GM19193 (cell line): ENCODE data around the gene WDR77.

Experiments
- POLR2A ChIP-seq: IDR thresholded peaks from 4 replicates; pipeline ENCODE4 v1.6.1; 2011; ENCODE audit not compliant: insufficient read depth, insufficient read length; ENCODE audit errors: extremely low read depth

Gene WDR77

DNA sequence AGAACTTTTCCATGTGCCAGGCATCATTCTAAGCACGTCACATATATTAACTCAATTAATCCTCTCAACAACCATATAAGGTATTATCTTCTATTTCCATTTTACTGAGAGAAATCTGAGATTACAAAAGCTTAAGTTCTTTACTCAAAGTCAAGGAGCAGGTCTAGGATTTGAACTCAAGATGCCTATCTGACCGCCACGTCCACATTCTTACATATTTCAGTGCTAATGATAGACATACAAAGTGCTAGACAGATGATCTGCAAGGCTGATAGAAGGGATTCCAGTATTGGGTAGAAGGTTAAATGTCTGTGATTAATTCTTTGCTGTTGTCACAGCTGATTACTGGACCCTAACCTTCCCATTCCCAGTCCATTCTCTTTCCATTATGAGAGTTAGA is 4.7 kb upstream of the WDR77 start:
- no peak for TF ChIP-seq POLR2A

GRCh38 chr1:111452581-111452980 is 3.5 kb upstream of the WDR77 start:
- TF ChIP-seq POLR2A, result no peak

GRCh38 chr1:111450185-111450584 is 1.1 kb upstream of the WDR77 start:
- no peak for TF ChIP-seq POLR2A

- no peak for TF ChIP-seq POLR2A
Measured at GRCh38 chr1:111449703-111450017, 604 bp upstream of the WDR77 start.

- no peak for TF ChIP-seq POLR2A
Measured at GRCh38 chr1:111448482-111448917, 556 bp downstream of the WDR77 start.

- TF ChIP-seq POLR2A, result no peak
Measured at GRCh38 chr1:111446967-111447892, 1.8 kb downstream of the WDR77 start.

GRCh38 chr1:111446546-111446945 is 2.5 kb downstream of the WDR77 start:
- TF ChIP-seq POLR2A, result no peak

GRCh38 chr1:111444031-111444430 is 5.0 kb downstream of the WDR77 start:
- no peak for TF ChIP-seq POLR2A

- no peak for TF ChIP-seq POLR2A
Measured at GRCh38 chr1:111442457-111442856, 6.6 kb downstream of the WDR77 start.

DNA sequence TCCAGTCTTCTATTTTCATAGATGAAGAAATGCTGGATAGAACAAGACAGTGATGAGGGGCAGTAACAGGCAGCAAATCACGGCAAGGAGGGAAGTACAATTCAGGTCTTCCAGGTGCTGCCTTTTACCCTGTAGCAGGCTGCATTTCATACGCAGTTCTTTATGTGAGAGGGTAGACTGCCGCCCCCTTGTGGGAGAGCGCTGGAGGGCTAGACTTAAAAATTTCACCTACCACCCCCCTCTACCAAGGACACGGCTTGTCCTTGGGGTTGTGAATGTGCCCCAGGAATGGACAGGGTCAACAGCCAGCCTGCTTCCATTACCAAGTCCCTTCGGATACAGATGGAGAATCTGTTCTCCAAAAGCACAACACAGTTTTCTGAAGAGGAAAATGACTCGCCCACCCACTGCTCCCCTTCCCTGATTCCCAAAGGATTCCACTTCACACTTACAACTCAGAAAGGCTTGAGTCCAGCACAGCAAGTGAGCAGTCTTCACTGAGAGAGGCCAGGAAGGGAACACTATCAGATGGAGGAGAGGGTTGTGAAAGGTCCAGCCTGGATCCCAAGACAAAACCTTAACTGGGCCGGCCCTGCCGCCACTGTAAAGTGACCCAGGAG is 7.4 kb downstream of the WDR77 start:
- no peak for TF ChIP-seq POLR2A

- TF ChIP-seq POLR2A, result no peak
Measured at GRCh38 chr1:111439461-111440351, 9.3 kb downstream of the WDR77 start.

DNA sequence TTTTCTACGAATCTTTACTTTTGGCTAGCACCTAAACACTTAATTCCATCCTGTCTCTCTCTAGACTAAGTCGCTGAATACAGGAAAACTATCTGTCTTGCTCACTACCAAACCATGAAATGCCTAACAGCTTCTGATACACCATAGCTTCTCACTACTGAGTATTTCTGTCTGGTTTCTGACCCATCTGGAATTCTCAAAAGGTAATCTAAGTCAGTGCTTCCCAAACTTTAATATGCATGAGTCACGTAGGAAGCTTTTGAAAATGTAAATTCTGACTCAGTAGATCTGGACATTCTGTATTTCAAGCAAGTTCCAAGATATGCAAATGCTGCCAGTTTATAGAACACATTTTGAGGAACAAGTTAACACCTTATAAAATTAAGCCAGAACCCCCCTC is 12.3 kb downstream of the WDR77 start:
- no peak for TF ChIP-seq POLR2A

GRCh38 chr1:111424281-111424680 is 24.8 kb downstream of the WDR77 start:
- no peak for TF ChIP-seq POLR2A

DNA sequence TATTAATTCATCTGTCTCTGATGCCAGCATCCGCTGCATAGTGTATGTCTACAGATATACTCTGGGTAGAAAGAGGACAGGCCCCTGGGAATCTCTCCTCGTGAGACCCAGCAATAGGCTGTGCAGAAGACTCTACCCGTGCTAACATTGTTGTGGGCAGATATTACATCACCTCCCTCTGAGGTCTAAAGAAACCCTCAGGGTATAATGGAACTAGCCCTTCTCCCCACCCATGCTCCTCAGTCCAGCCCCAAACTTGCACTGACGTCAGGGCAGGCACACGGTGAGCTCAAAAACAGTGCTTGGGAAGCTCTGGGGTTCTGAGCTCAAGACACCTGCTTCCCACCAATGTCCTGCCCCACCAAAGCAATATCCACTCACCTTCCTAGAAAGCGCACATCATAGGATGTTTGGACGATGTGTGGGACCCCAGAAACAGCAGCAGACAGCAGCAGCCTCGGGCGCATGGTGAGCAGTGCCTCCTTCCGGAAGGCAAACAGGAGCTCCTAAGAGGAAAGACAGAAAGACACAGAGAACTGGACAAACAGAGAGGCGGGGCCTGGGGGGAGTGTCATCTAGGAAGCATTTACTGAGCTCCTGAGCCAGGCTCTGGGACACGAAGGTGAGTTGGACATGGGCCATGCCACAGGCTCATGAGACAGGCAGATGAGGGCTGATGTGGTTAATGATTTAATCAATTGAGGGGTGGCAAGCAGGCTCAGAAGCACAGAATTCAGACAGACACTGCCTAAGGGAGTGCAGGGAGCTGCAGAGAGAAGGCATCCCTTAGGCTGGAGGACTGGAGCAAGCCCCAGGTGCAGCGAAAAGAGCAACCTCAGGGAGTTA is 26.3 kb downstream of the WDR77 start:
- no peak for TF ChIP-seq POLR2A
